Omental fat pad (tissue), 4 donors: ENCODE data around the gene SOBP. TPM values are rescaled to one million over a fixed set of nuclear protein-coding genes. Genes with fewer than 3 reads are reported as not detected.

Experiments
- ATAC-seq: fragments of 150-250 bp; one replicate; pipeline ENCODE4 v1.9.1; 2016; ENCODE audit warnings: mild to moderate bottlenecking, moderate library complexity; ENCODE audit not compliant: low FRiP score
- DNase-seq: peaks from one replicate; pipeline ENCODE4 v3.0.0-alpha.2; 2019; ENCODE audit warnings: low spot score
- CTCF ChIP-seq, 3 donors: fragments of 450-650 bp; IDR thresholded peaks; one replicate each; pipeline ENCODE4 v1.5.1; 2016 to 2017; ENCODE audit warnings: antibody characterized with exemption in 3 of 3, mild to moderate bottlenecking in 3 of 3, moderate library complexity in 2 of 3
- total RNA-seq, 4 donors: library from RNA; depleted of rRNA; stranded (reverse); fragments of >200 nt; gene quantifications; one replicate each; pipeline ENCODE4 v1.1.0, GENCODE V29; 2016

SOBP gene
- total RNA-seq, 4 donors from 2014 or later = 1.9 to 9.6 (median 4.0) TPM

DNA sequence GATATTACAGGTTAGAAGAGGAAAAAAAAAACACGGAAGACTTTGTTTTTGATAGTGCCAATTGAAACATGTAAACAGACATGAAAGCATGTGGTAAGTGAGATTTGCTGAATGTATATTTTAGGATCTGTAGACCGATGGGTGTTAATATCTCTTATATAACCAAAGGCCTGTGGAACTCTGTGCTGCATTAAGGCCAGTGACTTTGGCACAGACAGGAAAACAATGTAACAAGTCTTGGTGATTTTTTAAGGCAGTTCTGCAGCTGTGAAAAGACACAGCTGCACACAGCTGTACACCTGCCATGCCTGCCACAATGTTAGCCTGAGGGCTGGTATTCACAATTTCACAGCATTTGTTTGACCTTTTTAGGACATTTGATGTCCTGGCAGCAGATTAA lies 6.1 kb downstream of the SOBP start:
- TF ChIP-seq CTCF (IDR thresholded peaks at IDR 0.05) = no peak
- no peak for ATAC-seq
- DNase-seq = no peak

DNA sequence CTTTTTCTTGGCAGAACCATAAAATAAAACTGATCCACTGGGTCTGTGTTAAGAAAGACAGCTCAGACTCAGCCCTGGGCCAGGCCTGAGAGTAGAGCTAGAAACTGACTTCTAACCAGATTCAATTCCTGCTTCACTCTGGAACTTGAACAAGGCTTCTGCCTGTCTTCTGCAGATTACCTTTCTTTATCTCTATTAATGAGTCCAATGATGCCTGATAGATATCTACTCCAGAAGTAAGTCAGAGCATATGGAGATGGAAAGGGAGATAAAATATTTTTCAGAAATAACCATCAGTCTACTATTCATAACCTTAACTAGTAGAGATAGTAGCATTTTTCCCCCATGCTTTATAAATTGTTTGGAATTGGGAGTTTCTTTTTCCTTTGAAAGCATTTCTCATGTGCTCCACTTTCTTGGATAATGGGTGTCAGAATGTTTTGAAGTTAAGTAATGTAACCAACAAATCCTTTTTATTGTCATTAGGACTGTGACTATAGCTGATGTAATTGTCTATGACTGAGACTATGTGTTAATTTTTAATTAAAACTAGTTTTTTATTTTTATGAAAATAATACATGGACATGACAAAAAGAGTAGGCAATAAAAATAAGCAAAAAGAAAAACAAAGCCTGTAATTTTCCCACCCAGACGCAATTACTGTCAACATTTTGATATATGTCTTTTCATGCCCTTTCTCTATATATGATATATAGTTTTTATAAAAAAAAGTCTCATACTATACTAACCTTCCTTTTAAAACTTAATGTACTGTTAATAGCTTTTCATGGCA lies 7.2 kb downstream of the SOBP start:
- DNase-seq (no peak), ATAC-seq (no peak)
- no peak for TF ChIP-seq CTCF (IDR thresholded peaks at IDR 0.05)

DNA sequence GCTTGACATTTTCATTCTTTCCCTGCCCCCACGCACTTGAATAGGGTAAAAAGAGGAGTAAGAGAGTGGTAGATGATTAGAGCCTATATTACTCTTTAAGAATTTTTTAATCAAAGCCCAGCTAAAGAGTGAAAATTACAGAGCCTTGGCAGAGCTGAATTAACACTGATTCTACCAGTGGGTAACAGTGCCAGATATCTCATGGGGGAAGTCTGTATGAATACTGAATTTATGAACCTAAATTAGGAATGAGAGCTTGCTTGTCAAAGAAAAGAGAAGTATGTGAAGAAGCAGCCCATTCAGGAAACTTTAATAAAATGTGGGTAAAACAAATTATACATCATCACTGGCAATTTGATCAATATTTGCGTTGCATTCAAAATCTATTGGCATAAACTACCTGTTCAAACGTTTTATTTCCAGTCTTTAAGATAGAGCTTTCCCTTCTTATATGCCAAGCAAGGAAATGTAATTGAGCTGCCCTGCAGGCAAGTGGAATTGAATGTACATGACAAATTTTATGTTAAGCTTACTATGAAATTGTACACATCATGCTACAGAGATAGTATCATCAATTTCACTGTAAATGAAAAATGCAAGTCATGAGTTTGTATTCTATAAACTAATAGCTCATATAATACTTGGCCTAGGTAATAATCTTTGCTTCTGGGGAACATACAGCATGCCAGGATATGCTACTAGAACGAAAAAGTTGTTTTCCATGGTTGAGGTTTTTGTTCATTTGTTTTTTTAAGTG lies 14.5 kb downstream of the SOBP start:
- ATAC-seq = no peak
- TF ChIP-seq CTCF (IDR thresholded peaks at IDR 0.05) = no peak
- no peak for DNase-seq

DNA sequence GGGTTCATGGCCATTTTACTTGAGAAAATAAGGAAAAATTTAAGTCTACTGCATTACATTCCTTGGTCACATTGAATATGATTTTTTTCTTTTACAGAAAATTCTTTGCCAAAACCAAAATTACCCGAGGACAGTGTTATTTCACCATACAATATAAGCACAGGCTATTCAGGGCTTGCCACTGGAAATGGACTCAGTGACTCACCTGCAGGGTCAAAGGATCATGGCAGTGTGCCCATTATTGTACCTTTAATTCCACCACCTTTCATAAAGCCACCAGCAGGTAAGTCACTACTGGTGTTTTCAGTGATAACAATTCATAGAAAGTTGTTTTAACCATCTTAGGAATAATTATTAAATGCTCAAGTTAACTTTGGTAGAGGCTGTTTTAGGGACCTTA lies 16.2 kb downstream of the SOBP start:
- TF ChIP-seq CTCF (IDR thresholded peaks at IDR 0.05) = no peak
- ATAC-seq (no peak), DNase-seq (no peak)

- no peak for ATAC-seq
- no peak for TF ChIP-seq CTCF (IDR thresholded peaks at IDR 0.05)
- no peak for DNase-seq
Observed at GRCh38 chr6:107509506-107509905, 19.6 kb downstream of the SOBP start.

- ATAC-seq = no peak
- TF ChIP-seq CTCF (IDR thresholded peaks at IDR 0.05) = no peak
- DNase-seq = no peak
Observed at GRCh38 chr6:107510108-107510507, 20.2 kb downstream of the SOBP start.
